ENCODE data around the gene ERC2. TPM values are rescaled to one million over a fixed set of nuclear protein-coding genes. Genes with fewer than 3 reads are reported as not detected.

The ERC2 gene
- total RNA-seq, 2 experiments from 2014 or later: not detected

GRCh38 chr3:56209982-56210751 lies 258.1 kb downstream of the ERC2 start:
- no peaks in the 10 kb centered on the region for H3K9me2 ChIP-seq (ENCODE audit: insufficient read depth, low read length)
- no TSS peak for BruUV-seq (replicated peaks)
- CTCF ChIA-PET (ENCODE audit: unreplicated experiment): no interaction called here
- POLR2A ChIA-PET: no interaction called here
- no peaks in the 10 kb centered on the region for H3K9me3 ChIP-seq (ENCODE audit: low read length)
- DNase-seq (ENCODE audit: low spot score): no peak
- no peaks in the 10 kb centered on the region for H3K4me1 ChIP-seq (ENCODE audit: insufficient read depth, low read length, poor library complexity, severe bottlenecking)
- H2AFZ ChIP-seq (ENCODE audit: low read length): no peak overlapping the region
- H4K20me1 ChIP-seq (ENCODE audit: insufficient read depth, low read length): no peaks in the 10 kb centered on the region
- no peak overlapping the region for H3K4me3 ChIP-seq (ENCODE audit: low read depth, low read length, poor library complexity, severe bottlenecking)
- H3K27ac ChIP-seq (ENCODE audit: low read depth, low read length, poor library complexity, severe bottlenecking): no peak overlapping the region
- H3K36me3 ChIP-seq (ENCODE audit: insufficient read depth, low read length): no peaks in the 10 kb centered on the region
- no peak overlapping the region for H3K4me2 ChIP-seq (ENCODE audit: low read length)
- intact Hi-C loops (cut with micrococcal nuclease; ENCODE audit: unreplicated experiment): no loop called here
- no peaks in the 10 kb centered on the region for H3K79me2 ChIP-seq (ENCODE audit: insufficient read depth, low read depth, low read length)
- no peak for TF ChIP-seq CTCF (conservative IDR thresholded peaks at IDR 0.05; ENCODE audit: low read length)
- no peak for TF ChIP-seq EZH2phosphoT487 (IDR thresholded peaks at IDR 0.05; ENCODE audit: borderline replicate concordance, low read depth, low read length)

GRCh38 chr3:56207922-56208321 lies 260.3 kb downstream of the ERC2 start:
- Histone ChIP-seq H3K9me2 (ENCODE audit: insufficient read depth, low read length) (no peaks in the 10 kb centered on the region), H3K4me2 (ENCODE audit: low read length) (no peak overlapping the region), H3K9me3 (ENCODE audit: low read length) (no peaks in the 10 kb centered on the region), H4K20me1 (ENCODE audit: insufficient read depth, low read length) (no peaks in the 10 kb centered on the region), H3K79me2 (ENCODE audit: insufficient read depth, low read depth, low read length) (no peaks in the 10 kb centered on the region), H3K36me3 (ENCODE audit: insufficient read depth, low read length) (no peaks in the 10 kb centered on the region), H3K4me3 (ENCODE audit: low read depth, low read length, poor library complexity, severe bottlenecking) (no peak overlapping the region), H3K27ac (ENCODE audit: low read depth, low read length, poor library complexity, severe bottlenecking) (no peak overlapping the region), H2AFZ (ENCODE audit: low read length) (no peak overlapping the region), H3K4me1 (ENCODE audit: insufficient read depth, low read length, poor library complexity, severe bottlenecking) (no peaks in the 10 kb centered on the region)
- CTCF ChIA-PET (ENCODE audit: unreplicated experiment): no interaction called here
- no TSS peak for BruUV-seq (replicated peaks)
- intact Hi-C loops (cut with micrococcal nuclease; ENCODE audit: unreplicated experiment): no loop called here
- no peak for TF ChIP-seq CTCF (conservative IDR thresholded peaks at IDR 0.05; ENCODE audit: low read length)
- no peak for TF ChIP-seq EZH2phosphoT487 (IDR thresholded peaks at IDR 0.05; ENCODE audit: borderline replicate concordance, low read depth, low read length)
- POLR2A ChIA-PET: no interaction called here
- DNase-seq (ENCODE audit: low spot score): no peak

- no peaks in the 10 kb centered on the region for H3K9me3 ChIP-seq (ENCODE audit: low read length)
- no peaks in the 10 kb centered on the region for H3K79me2 ChIP-seq (ENCODE audit: insufficient read depth, low read depth, low read length)
- no peak overlapping the region for H3K4me2 ChIP-seq (ENCODE audit: low read length)
- POLR2A ChIA-PET: no interaction called here
- intact Hi-C loops (cut with micrococcal nuclease; ENCODE audit: unreplicated experiment): no loop called here
- BruUV-seq (replicated peaks): no TSS peak
- no peak for DNase-seq (ENCODE audit: low spot score)
- H4K20me1 ChIP-seq (ENCODE audit: insufficient read depth, low read length): no peaks in the 10 kb centered on the region
- H3K4me1 ChIP-seq (ENCODE audit: insufficient read depth, low read length, poor library complexity, severe bottlenecking): no peaks in the 10 kb centered on the region
- CTCF ChIA-PET (ENCODE audit: unreplicated experiment): no interaction called here
- TF ChIP-seq EZH2phosphoT487 (IDR thresholded peaks at IDR 0.05; ENCODE audit: borderline replicate concordance, low read depth, low read length): no peak
- TF ChIP-seq CTCF (conservative IDR thresholded peaks at IDR 0.05; ENCODE audit: low read length): no peak
- no peak overlapping the region for H3K4me3 ChIP-seq (ENCODE audit: low read depth, low read length, poor library complexity, severe bottlenecking)
- no peaks in the 10 kb centered on the region for H3K9me2 ChIP-seq (ENCODE audit: insufficient read depth, low read length)
- H3K27ac ChIP-seq (ENCODE audit: low read depth, low read length, poor library complexity, severe bottlenecking): no peak overlapping the region
- no peaks in the 10 kb centered on the region for H3K36me3 ChIP-seq (ENCODE audit: insufficient read depth, low read length)
- H2AFZ ChIP-seq (ENCODE audit: low read length): no peak overlapping the region
Measured at GRCh38 chr3:56205406-56205805, 262.9 kb downstream of the ERC2 start.

Data from OCI-LY7 (cell line).